Measurements from ENCODE around the gene PPIB. TPM values are rescaled to one million over a fixed set of nuclear protein-coding genes. Genes with fewer than 3 reads are reported as not detected.

The PPIB gene
- total RNA-seq, 1 experiment from 2014 or later, result 1,210 TPM

DNA sequence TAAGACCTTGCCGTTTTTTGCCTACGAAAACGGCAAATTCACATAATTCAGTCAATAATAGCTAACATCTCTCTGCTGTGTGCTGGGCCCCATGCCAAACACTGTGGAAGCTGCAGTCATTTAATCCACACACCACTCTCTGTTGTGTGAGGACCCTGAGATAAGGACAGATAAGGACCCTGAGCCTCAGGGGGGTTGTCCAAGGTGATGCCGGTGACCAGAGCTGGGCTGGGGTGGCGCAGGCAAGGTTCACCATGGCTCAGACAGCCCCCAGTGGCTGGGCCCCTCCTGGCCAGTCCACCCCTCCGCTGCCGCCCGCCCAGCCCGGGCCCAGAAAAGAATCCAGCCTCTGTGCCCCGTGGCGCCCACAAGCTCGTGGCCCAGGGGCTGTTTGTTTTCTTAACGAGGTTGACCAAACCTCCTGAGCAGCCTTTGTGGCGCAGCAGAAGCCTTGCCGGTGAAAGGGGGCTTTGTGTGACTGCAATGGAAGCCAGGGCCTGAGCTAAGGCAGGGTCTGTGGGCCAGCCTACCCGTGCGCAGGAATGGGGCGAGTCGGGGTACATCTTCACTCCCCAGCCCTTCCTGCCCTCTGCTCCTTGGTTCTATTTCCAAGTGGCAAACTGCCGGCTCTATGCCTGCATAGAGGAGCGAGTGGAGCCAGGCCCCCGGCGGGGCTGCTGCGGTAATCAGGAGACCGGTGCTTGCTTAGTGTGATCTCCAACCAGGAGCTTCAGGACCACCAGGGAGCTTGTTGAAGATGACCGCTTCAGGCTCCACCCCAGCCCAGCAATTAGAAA lies 15.7 kb downstream of the PPIB start:
- in situ Hi-C loops (cut with HindIII; ENCODE audit: low pct_unique_long_range_greater_than_20kb, low sequenced_read_pairs), result no loop called here
- DNase-seq (ENCODE audit: low read depth, low spot score), result peak; percentile 91

DNA sequence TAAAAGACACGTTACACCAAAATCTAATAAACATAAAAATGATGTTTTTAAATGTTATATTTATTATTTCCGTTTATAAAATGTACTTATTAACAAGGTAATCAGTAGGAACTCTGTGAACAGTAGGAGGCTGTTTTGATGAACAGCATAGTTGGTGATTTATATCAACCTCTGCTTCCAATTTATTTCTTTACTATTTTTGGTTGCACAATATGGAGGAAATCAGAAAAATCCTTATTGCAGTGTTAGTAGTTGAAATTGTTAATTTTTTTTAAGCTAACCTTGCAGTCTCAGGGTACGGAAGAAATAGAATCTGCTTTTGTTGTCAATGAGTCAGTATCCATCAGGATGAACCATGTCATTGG lies 16.3 kb downstream of the PPIB start:
- DNase-seq (ENCODE audit: low read depth, low spot score), result no peak
- in situ Hi-C loops (cut with HindIII; ENCODE audit: low pct_unique_long_range_greater_than_20kb, low sequenced_read_pairs), result no loop called here

DNA sequence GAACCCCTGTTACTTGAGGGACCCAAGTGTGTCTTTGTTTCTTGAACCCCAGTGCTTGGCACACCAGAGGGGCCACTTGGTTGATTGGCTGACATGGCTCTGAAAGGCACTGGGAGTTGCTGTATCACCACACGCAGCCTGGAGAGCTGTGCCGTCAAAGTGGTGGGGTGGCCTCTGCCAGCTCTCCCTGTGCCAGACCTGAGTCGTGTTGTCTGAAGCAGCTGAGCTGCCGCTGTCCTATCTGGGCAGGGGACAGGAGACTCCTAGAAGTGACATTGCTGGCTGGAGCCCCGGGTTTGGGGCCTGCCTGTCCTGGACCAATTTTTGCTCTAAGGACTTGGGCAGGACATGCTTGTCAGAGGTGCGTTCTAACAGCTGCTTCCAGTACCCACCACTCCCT lies 16.8 kb downstream of the PPIB start:
- no peak for DNase-seq (ENCODE audit: low read depth, low spot score)
- in situ Hi-C loops (cut with HindIII; ENCODE audit: low pct_unique_long_range_greater_than_20kb, low sequenced_read_pairs), result no loop called here

DNA sequence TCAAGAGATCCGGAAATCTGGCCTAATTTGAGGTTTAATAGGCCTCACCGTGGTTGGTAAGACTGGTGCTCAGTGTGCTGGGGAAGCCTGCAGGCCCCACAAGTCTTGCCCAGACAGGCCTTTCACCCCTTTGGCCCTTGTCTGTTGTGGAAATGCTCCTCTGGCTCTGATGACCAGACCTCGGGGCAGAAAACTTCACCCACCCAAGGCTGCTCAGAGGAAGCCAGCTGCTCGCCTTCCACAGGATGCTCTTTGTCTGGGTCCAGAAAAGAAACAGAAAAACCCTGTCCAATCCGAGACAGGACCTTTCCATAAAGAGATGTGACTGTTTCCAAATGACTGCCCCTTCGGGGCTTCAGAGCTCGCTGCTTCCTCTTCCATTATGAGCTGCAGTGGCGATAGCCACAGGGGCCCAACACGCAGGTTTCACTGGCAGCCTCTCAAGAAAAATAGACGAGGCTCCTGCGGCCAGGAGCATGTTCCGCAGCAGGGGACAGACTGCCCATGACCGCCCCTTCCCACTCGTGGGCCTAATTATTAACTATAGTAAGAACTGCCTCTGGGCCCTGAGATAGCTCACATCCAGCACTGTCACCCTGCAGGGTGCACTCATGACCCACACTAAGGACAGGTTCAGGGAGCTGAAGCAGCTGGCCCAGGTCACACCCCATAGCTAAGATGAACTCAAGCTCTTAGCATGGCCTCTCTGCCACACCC lies 18.1 kb downstream of the PPIB start:
- peak; percentile 45 for DNase-seq (ENCODE audit: low read depth, low spot score)

DNA sequence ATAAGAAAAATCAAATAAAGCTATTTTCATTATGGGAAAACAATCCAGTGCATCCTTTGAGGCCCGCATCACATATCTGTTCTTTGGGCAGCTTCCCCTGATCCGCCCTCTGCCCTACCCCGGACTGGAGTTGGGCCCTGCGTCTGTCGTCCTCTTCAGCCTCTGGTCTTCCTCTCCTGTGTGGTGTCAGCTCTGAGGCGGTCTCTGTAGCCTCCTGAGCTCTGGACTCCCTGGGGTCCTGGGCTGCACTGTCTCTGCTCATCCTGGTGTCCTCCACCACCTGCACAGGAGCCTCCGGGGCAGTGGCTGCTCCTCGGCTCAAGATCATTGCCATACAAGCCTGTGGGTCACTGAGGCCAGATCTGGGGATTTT lies 18.6 kb downstream of the PPIB start:
- no peak for DNase-seq (ENCODE audit: low read depth, low spot score)
- in situ Hi-C loops (cut with HindIII; ENCODE audit: low pct_unique_long_range_greater_than_20kb, low sequenced_read_pairs), result no loop called here

More for the DNA sequence above, 18.1 kb downstream of the PPIB start:
- in situ Hi-C loops (cut with HindIII; ENCODE audit: low pct_unique_long_range_greater_than_20kb, low sequenced_read_pairs), result no loop called here

DNA sequence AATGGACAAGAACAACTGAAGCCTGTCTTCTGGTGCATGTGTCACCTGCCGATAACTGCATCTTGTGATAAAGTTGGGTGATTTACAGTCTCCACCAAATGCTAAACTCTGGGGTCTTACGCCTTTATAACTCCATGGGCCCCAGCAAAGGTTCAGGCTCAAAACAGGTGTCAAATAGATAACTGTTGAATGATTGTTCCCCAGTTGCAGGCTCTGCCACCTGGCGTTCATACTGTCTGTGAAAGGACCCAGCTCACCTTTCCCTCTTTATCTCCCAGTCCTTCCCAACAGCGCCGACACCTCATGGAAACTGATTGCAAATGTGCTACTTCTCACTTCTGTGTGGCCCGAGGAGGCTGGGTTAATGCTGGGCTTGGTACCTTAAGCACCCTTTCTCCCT lies 19.5 kb downstream of the PPIB start:
- DNase-seq (ENCODE audit: low read depth, low spot score), result no peak
- in situ Hi-C loops (cut with HindIII; ENCODE audit: low pct_unique_long_range_greater_than_20kb, low sequenced_read_pairs), result no loop called here

DNA sequence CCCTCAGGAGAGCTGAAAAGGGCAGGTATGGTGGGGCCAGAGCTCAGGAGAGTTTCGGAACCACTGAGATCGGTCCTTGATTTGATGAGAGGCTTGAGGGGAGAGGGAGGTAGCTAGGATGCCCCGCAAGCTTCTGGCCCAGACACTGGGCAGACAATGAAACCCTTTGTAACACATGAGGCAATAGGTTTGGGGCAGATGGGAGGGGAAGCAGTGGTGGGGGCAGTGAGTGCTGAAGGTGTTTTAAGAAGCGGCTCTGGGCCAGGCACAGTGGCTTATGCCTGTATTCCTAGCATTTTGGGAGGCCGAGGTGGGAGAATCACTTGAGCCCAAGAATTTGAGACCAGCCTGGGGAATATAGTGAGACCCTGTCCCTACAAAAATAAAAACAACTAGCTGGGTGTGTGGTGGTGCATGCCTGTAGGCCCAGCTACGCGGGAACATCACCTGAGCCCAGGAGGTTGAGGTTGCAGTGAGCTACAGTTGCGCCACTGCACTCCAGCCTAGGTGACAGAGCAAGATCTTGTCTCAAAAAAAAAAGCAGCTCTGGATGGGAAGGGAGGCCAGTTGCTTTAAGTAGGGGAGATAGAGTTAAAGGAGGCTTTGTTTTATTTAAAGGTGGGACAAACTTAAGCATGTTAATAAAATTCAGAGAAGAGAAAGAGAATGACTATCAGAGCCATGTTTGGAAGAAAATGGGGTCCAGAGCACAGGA lies 20.9 kb downstream of the PPIB start:
- DNase-seq (ENCODE audit: low read depth, low spot score), result no peak
- in situ Hi-C loops (cut with HindIII; ENCODE audit: low pct_unique_long_range_greater_than_20kb, low sequenced_read_pairs), result no loop called here

DNA sequence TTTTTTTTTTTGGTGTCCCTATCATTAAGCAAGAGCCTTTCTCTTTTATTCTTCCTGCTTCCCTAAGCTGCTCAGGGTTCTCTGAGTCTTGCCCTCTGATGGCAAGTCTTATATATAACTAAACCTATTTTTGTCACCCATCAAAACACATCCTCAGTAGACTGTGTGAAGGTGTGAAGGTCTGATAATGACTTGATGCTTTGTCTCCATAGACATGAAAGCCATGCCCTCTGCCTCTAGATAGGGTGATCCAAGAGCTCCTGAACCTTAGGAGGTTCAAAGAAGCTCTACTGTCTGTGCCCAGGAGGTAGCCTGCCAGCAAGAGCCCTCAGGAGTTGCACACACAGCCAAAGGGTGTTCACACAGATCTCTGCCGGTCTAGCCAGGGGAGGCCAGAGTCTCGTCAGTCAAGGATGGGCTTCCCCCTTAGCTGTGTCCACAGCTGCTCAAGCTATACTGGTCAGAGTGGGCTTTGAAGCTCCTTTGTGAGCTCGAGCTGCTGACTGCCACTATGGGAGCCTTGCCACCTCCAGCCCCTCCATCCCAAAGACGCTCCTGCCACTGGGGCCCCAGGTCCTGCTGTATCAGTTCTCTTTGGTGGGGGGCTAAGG lies 24.4 kb downstream of the PPIB start:
- in situ Hi-C loops (cut with HindIII; ENCODE audit: low pct_unique_long_range_greater_than_20kb, low sequenced_read_pairs), result no loop called here
- DNase-seq (ENCODE audit: low read depth, low spot score), result no peak

DNA sequence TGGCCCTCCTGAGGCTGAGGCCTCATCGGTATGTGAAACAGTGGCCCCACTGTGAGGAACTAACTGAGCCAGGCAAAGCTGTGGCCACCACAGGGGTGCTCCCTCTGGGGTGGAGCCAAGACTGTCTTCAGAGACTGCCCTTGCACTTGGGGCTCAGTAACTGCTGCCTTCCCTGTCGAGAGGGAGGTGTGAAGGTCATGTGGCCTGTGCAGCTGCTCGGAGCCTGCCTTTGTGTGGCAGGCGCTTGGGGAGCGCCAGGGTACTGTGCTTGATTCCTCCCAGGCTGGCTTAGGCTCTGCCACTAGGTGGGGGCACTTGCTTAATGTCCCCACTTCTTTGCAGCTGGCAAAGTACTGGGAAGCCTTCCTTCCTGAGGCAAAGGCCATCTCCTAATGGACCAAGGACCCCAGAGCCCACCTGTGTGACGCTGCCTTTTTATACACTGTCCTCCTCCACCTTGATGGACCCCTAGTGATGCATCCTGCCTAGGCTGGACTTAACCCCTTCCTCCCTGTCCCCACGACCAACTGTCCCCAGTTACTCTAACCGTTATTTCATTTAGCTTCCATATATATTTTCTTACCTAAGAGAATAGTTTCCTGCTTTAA lies 25.5 kb downstream of the PPIB start:
- no peak for DNase-seq (ENCODE audit: low read depth, low spot score)
- in situ Hi-C loops (cut with HindIII; ENCODE audit: low pct_unique_long_range_greater_than_20kb, low sequenced_read_pairs), result no loop called here

DNA sequence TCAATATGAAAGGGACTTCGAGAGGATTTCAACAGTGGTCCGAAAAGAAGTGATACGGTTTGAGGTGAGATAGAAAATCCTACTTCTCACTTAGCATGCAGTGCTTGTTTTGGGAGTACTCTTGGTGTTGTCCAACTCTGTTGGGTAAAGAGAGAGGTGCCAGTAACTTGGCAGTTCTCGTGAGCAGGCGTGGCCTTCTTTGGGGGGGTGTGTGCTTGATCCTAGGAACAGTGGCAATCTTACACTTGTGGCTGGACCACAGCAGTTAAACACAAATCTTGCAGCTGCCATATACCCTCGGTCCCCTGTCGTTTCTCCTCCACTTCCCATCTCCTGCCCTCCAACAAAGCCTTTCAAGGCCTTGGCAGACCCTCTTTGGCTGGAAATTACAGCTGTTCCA lies 26.5 kb downstream of the PPIB start:
- no peak for DNase-seq (ENCODE audit: low read depth, low spot score)
- in situ Hi-C loops (cut with HindIII; ENCODE audit: low pct_unique_long_range_greater_than_20kb, low sequenced_read_pairs), result no loop called here

DNA sequence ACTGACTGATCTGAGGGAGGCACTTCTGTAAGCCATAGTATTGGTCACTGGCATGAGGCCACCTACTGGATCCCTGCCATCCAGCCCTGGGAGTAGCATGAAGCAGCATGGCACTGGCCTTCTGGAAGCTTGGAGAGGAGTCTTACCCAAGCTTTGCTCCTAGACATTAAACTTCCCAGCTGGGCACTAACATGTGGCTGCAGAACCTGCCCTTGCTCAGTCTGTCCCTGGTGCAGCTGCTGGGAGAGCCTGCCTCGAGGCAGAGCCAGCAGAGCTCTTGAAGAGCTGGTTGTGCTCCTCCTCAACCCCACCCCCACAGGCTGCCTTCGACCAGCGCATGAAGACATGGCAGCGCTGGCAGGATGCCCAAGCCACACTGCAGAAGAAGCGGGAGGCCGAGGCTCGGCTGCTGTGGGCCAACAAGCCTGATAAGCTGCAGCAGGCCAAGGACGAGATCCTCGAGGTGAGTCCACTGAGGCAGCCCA lies 28.4 kb downstream of the PPIB start:
- DNase-seq (ENCODE audit: low read depth, low spot score), result no peak
- in situ Hi-C loops (cut with HindIII; ENCODE audit: low pct_unique_long_range_greater_than_20kb, low sequenced_read_pairs), result no loop called here

DNA sequence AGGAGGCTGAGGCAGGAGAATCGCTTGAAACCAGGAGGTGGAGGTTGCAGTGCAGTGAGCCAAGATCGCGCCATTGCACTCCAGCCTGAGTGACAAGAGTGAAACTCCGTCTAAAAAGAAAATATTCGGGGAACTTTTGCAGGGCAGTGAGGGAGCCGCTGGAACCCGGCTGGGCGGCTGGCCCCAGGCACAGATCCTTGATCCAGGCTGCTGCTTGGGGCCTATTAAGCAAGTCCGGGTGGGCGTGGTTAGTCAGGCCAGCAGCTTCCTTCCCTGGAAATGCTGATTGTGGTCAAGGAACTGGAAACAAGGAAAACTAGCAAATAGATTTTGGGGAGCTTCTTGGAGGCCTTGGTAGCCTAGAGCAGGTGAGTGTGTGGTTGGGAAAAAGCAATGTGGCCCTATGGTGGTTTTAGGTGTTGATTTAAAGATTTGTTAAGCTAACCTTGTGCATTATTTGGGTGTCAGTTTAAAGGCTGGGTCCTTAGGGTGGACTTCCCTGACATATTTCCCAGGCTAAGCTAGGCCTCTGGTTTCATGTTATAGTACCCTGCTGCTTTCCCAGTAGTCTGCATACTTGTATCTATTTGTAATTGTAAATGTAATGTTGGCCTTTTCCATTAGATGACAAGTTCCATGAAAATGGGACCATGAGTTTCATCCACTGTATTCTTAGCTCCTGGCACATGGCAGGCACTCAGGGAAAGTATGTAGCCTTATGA lies 29.0 kb downstream of the PPIB start:
- no peak for DNase-seq (ENCODE audit: low read depth, low spot score)
- in situ Hi-C loops (cut with HindIII; ENCODE audit: low pct_unique_long_range_greater_than_20kb, low sequenced_read_pairs), result no loop called here

DNA sequence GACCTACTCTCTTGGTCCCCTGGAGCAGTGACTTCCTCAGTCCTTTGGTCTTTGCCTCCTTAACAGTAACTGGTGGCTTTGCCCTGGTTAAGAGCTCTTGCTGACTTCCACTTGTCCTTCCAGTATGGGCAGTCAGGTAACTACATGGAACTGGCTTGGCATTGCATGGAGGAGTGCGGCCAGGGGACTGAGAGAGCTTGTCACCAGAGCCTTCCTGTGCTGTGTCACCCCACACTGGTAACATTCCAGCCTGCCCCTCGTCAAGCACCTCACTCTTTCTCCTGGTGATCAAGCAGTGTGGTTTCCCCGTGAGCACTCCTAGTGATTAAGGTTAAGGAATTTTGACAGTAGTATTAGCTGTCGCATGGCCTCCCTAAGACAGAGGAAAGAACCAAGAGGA lies 30.6 kb downstream of the PPIB start:
- in situ Hi-C loops (cut with HindIII; ENCODE audit: low pct_unique_long_range_greater_than_20kb, low sequenced_read_pairs), result no loop called here
- no peak for DNase-seq (ENCODE audit: low read depth, low spot score)

DNA sequence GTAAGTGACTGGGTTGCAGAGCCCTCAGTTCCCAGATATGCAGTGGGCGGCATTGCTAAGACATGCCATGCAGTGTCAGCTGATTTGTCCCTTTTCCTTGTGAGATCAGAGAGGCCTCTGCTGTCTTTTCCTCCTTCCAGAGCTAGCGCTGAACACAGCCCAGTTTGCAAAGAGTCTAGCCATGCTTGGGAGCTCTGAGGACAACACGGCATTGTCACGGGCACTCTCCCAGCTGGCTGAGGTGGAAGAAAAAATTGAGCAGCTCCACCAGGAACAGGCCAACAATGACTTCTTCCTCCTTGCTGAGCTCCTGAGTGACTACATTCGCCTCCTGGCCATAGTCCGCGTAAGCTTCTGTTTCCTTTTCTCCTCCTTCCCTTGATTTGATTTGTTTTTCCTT lies 31.3 kb downstream of the PPIB start:
- in situ Hi-C loops (cut with HindIII; ENCODE audit: low pct_unique_long_range_greater_than_20kb, low sequenced_read_pairs), result no loop called here
- no peak for DNase-seq (ENCODE audit: low read depth, low spot score)

DNA sequence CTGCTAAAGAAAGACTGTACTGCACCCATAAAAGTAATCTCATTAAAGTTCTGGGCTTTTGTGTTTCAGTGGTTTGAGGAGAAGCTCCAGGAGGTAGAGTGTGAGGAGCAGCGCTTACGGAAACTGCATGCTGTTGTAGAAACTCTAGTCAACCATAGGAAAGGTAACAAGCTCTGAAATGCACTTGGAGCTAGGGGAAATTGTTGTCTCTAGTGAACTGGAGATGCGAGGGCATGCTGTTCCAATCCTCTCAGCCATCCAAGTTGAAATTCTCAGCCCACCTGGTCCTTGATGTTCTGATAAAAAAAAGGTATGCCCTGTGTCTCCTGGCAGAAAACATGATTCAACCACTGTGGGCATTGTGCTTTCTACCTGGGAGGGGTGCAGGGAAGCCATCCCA lies 32.7 kb downstream of the PPIB start:
- DNase-seq (ENCODE audit: low read depth, low spot score), result no peak
- in situ Hi-C loops (cut with HindIII; ENCODE audit: low pct_unique_long_range_greater_than_20kb, low sequenced_read_pairs), result no loop called here

DNA sequence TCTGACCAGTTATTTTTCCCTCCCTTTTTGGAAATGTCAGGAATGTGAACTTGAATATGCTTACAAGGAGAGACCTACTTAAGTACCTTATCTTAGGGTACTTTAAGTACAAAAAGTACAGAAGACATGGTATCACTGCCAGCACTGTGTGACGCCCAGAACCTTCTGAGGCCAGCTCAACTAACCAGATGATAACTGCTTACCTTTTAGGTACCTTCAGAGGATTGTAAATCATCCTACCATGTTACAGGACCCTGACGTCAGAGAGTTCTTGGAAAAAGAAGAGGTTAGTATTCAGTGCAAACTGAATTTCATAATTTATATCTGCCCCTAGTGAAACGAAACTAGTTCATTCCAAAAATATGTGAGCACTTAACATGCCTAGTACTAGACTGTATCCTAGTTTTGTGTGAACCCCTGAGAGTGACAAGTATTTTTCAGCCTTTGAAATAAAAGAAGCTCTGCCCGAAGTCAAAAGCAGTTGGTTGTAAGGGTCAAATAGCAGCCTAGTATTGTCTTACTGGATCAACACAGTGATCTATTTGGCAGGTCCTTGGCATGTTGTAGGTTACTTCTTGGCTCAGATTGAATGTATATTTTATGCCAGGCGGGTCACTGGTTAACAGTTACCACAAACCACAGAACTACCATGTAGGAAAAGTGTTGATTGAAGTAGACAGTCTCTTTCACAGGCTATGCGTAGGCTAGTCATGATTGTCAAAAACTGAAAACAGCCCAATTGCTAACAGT lies 35.1 kb downstream of the PPIB start:
- in situ Hi-C loops (cut with HindIII; ENCODE audit: low pct_unique_long_range_greater_than_20kb, low sequenced_read_pairs), result no loop called here
- DNase-seq (ENCODE audit: low read depth, low spot score), result no peak

DNA sequence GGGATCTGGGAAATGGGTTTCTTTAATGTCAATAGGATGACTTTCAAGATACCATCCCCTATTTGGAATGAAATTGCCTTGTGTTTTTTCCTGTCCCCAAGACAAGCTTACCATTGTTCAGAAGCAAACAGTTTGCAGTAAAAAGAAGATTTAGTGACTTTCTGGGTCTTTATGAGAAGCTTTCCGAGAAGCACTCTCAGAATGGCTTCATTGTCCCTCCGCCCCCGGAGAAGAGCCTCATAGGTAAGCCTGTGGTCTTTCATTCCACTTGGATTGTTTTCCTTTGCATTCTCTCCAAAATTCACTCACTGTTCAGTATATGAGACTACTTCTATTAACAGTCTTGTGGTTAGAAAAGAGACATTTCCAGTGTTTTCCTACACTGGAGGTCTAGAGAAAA lies 36.8 kb downstream of the PPIB start:
- DNase-seq (ENCODE audit: low read depth, low spot score), result peak; percentile 92

More for the DNA sequence above, 36.8 kb downstream of the PPIB start:
- in situ Hi-C loops (cut with HindIII; ENCODE audit: low pct_unique_long_range_greater_than_20kb, low sequenced_read_pairs), result no loop called here
